ENCODE results near the gene FSTL4. TPM values are rescaled to one million over a fixed set of nuclear protein-coding genes. Genes with fewer than 3 reads are reported as not detected.

FSTL4 gene
- polyA plus RNA-seq, 1 of the 3 experiments (the other 2 are of a cell fraction), result not detected

GRCh38 chr5:133389066-133389590 lies 223.2 kb downstream of the FSTL4 start:
- CTCF ChIA-PET, result interaction anchor here (0.7 kb wide), 1 partner anchor 278 kb away, joined by 3 read pairs; no protein-coding TSS in a partner anchor
- H3K9me2 ChIP-seq, result no peaks in the 10 kb centered on the region
- 19% methylated on average over 4 of the region's 4 CpGs for WGBS (ENCODE audit: low lambda C conversion rate)

More at GRCh38 chr5:133389066-133389590, 223.2 kb downstream of the FSTL4 start:
- H3K4me1 ChIP-seq (ENCODE audit: control insufficient read depth in 1 of 2, insufficient read depth in 2 of 2, low read depth in 1 of 2, low read length in 1 of 2), result no peaks in the 10 kb centered on the region
- H2AFZ ChIP-seq (ENCODE audit: low read depth), result no peak overlapping the region
- H3K27me3 ChIP-seq (ENCODE audit: insufficient read depth), result no peaks in the 10 kb centered on the region; the same call in 1 of the 2 replicates
- H3K36me3 ChIP-seq (replicated peaks in 1 of 2; ENCODE audit: control insufficient read depth in 1 of 2, insufficient read depth in 2 of 2, low read length in 1 of 2), result no peaks in the 10 kb centered on the region
- no peaks in the 10 kb centered on the region for H3K79me2 ChIP-seq (ENCODE audit: insufficient read depth)
- POLR2A ChIA-PET, result no interaction called here
- H3F3A ChIP-seq (replicated peaks; ENCODE audit: insufficient read depth), result no peaks in the 10 kb centered on the region
- DNase-seq, result no peak
- H3K9me3 ChIP-seq, result no peaks in the 10 kb centered on the region
- no peak overlapping the region for H3K4me2 ChIP-seq
- no peak overlapping the region for H3K4me3 ChIP-seq (ENCODE audit: low read depth in 2 of 2, low read length in 1 of 2)
- H3K9ac ChIP-seq, result no peak overlapping the region
- H4K20me1 ChIP-seq (ENCODE audit: insufficient read depth), result no peaks in the 10 kb centered on the region
- TF ChIP-seq PBX3 (IDR thresholded peaks at IDR 0.05) (no peak), CHD2 (IDR thresholded peaks at IDR 0.05; ENCODE audit: low read length, partially characterized antibody) (no peak), TCF12 (IDR thresholded peaks at IDR 0.05) (no peak), GABPA (IDR thresholded peaks at IDR 0.05; ENCODE audit: low read depth) (no peak), REST (IDR thresholded peaks at IDR 0.05; ENCODE audit: low read depth, low read length) (no peak), FOXJ3 (CRISPR knock-in tag; IDR thresholded peaks at IDR 0.05) (no peak), YY1 (IDR thresholded peaks at IDR 0.05; ENCODE audit: low read depth) (no peak), GATA2 (CRISPR knock-in tag; IDR thresholded peaks at IDR 0.05) (no peak), TEAD4 (IDR thresholded peaks at IDR 0.05; ENCODE audit: borderline replicate concordance, insufficient read depth) (no peak), ELF1 (IDR thresholded peaks at IDR 0.05) (no peak), MAX (IDR thresholded peaks at IDR 0.05; ENCODE audit: low read depth) (no peak), FOSL2 (IDR thresholded peaks at IDR 0.05; ENCODE audit: borderline replicate concordance, low read depth) (no peak), SIN3A (IDR thresholded peaks at IDR 0.05; ENCODE audit: borderline replicate concordance, low read depth, low read length) (no peak), FOXM1 (IDR thresholded peaks at IDR 0.05; ENCODE audit: low read depth) (no peak), CTCF (IDR thresholded peaks at IDR 0.05) (no peak), NFIC (IDR thresholded peaks at IDR 0.05; ENCODE audit: borderline replicate concordance) (no peak), NRF1 (IDR thresholded peaks at IDR 0.05; ENCODE audit: low read depth, low read length) (no peak), ZBTB33 (IDR thresholded peaks at IDR 0.05; ENCODE audit: borderline replicate concordance, low read depth) (no peak), MXI1 (IDR thresholded peaks at IDR 0.05; ENCODE audit: low read depth, low read length) (no peak)
- no peak overlapping the region for H3K27ac ChIP-seq (ENCODE audit: low read depth in 2 of 2, low read length in 1 of 2)

Measured in SK-N-SH (cell line).